Measurements from ENCODE around the gene PRSS53. TPM values are rescaled to one million over a fixed set of nuclear protein-coding genes. Genes with fewer than 3 reads are reported as not detected.

Gene PRSS53
- total RNA-seq, 4 donors from 2014 or later = 0.93 to 1.9 (median 1.6) TPM

- 48 to 53% methylated on average over 14 to 16 of the region's 17 CpGs for WGBS, 2 donors
- peaks cover 9% of the 10 kb centered on the region in 2 donors for H3K4me1 ChIP-seq
- no peaks in the 10 kb centered on the region for H3K9me3 ChIP-seq
- H3K27ac ChIP-seq = no peak overlapping the region
- H3K27me3 ChIP-seq = no peaks in the 10 kb centered on the region
- intact Hi-C loops (cut with DNase I) = loop anchor here (10.0 kb wide), 1 partner anchor 82 kb away; no protein-coding TSS in a partner anchor
- TF ChIP-seq POLR2A (IDR thresholded peaks at IDR 0.05) (no peak), CTCF (IDR thresholded peaks at IDR 0.05) (no peak)
- H3K36me3 ChIP-seq = peaks cover 4 to 6% of the 10 kb centered on the region in 2 donors
- H3K4me3 ChIP-seq (replicated peaks in 1 of 3) = no peak overlapping the region
- DNase-seq = no peak
Observed at GRCh38 chr16:31093132-31093703, 4.5 kb upstream of the PRSS53 start.

GRCh38 chr16:31092330-31092729 lies 3.6 kb upstream of the PRSS53 start:
- intact Hi-C loops (cut with DNase I) = loop anchor here (10.0 kb wide), 1 partner anchor 82 kb away; no protein-coding TSS in a partner anchor
- 97 to 98% methylated on average over 5 of the region's 5 CpGs for WGBS, 2 donors
- H3K27me3 ChIP-seq = no peaks in the 10 kb centered on the region
- peaks cover 9% of the 10 kb centered on the region in 2 donors for H3K4me1 ChIP-seq
- TF ChIP-seq POLR2A (IDR thresholded peaks at IDR 0.05) = no peak
- TF ChIP-seq CTCF (IDR thresholded peaks at IDR 0.05) = no peak
- no peaks in the 10 kb centered on the region for H3K9me3 ChIP-seq
- DNase-seq = no peak
- peaks cover 4 to 6% of the 10 kb centered on the region in 2 donors for H3K36me3 ChIP-seq
- no peak overlapping the region for H3K27ac ChIP-seq
- H3K4me3 ChIP-seq (replicated peaks in 1 of 3) = no peak overlapping the region

- intact Hi-C loops (cut with DNase I) = loop anchor here (10.0 kb wide), 1 partner anchor 84 kb away; no protein-coding TSS in a partner anchor
- no peak for TF ChIP-seq CTCF (IDR thresholded peaks at IDR 0.05)
- TF ChIP-seq POLR2A (IDR thresholded peaks at IDR 0.05) = no peak
Observed at GRCh38 chr16:31090540-31090939, 1.8 kb upstream of the PRSS53 start.

GRCh38 chr16:31089199-31089598 lies 456 bp upstream of the PRSS53 start:
- Histone ChIP-seq H3K9me3 (no peaks in the 10 kb centered on the region), H3K36me3 (peaks cover 4 to 6% of the 10 kb centered on the region in 2 donors), H3K4me3 (replicated peaks in 1 of 3) (no peak overlapping the region), H3K4me1 (peaks cover 9% of the 10 kb centered on the region in 2 donors), H3K27ac (no peak overlapping the region), H3K27me3 (no peaks in the 10 kb centered on the region)
- TF ChIP-seq POLR2A (IDR thresholded peaks at IDR 0.05) (no peak), CTCF (IDR thresholded peaks at IDR 0.05) (no peak)
- WGBS, 2 donors = 92 to 97% methylated on average over 7 to 8 of the region's 8 CpGs
- no peak for DNase-seq
- intact Hi-C loops (cut with DNase I) = no loop called here

More at GRCh38 chr16:31090540-31090939, 1.8 kb upstream of the PRSS53 start:
- H3K36me3 ChIP-seq = peaks cover 4 to 6% of the 10 kb centered on the region in 2 donors
- no peak overlapping the region for H3K27ac ChIP-seq
- no peaks in the 10 kb centered on the region for H3K27me3 ChIP-seq
- DNase-seq = no peak
- WGBS, 2 donors = 86 to 92% methylated on average over 2 of the region's 2 CpGs
- H3K4me1 ChIP-seq = peaks cover 9% of the 10 kb centered on the region in 2 donors
- no peaks in the 10 kb centered on the region for H3K9me3 ChIP-seq
- no peak overlapping the region for H3K4me3 ChIP-seq (replicated peaks in 1 of 3)

GRCh38 chr16:31087971-31088370 lies 772 bp downstream of the PRSS53 start:
- DNase-seq = no peak
- Histone ChIP-seq H3K9me3 (no peaks in the 10 kb centered on the region), H3K27me3 (no peaks in the 10 kb centered on the region), H3K4me1 (no peaks in the 10 kb centered on the region), H3K27ac (no peak overlapping the region), H3K36me3 (peaks cover 4 to 6% of the 10 kb centered on the region in 2 donors), H3K4me3 (replicated peaks in 1 of 3) (no peak overlapping the region)
- WGBS, 2 donors = 80 to 95% methylated on average over 5 of the region's 5 CpGs
- intact Hi-C loops (cut with DNase I) = no loop called here
- TF ChIP-seq POLR2A (IDR thresholded peaks at IDR 0.05) (no peak), CTCF (IDR thresholded peaks at IDR 0.05) (no peak)
